D721Med (cell line): ENCODE measurements around the gene ARID1B.

Source experiments
- DNase-seq: peaks from one replicate; pipeline ENCODE4 v3.0.0; 2011; ENCODE audit warnings: low spot score; ENCODE audit not compliant: insufficient read length
- FAIRE-seq: peaks from 2 replicates; lab custom pipeline; 2011; peaks lifted over from hg19 to GRCh38; lab: Jason Lieb, UNC
- CTCF ChIP-seq: IDR thresholded peaks from 2 replicates; pipeline ENCODE4 v1.5.1; 2012; ENCODE audit warnings: mild to moderate bottlenecking, control low read depth; ENCODE audit not compliant: insufficient read depth; ENCODE audit errors: missing control alignments

ARID1B gene

GRCh38 chr6:156773935-156774852 lies 3.0 kb upstream of the ARID1B start:
- TF ChIP-seq CTCF, result no peak
- DNase-seq (no peak), FAIRE-seq (no peak)

DNA sequence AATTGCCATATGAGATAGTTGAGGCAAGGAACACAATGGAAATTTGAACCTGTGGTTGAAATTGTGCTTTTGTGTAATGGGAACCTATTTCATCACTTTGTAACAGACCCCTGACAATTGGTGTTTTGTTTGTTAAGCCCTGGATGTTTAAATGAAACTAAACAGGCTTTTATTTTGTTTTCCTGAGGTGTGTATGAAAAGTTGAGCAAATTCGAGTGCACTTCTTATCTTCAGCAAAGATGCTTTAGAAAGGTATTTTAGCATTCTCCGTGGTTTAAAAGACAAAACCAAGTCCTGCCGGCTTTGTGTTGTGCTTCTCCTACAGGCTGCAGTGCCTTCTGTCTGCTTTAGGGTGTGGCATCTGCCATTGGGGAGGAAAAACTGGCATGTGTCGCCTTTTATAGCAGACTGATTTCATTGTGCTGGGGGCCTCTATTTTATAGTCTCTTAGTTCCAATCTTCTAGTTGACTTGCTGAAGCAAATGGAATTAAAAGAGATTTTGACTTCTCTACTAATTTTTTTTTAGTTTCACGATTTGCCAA lies 2.2 kb upstream of the ARID1B start:
- DNase-seq (no peak), FAIRE-seq (no peak)
- TF ChIP-seq CTCF, result peak; percentile 7

GRCh38 chr6:156775717-156776116 lies 1.5 kb upstream of the ARID1B start:
- FAIRE-seq, result no peak
- TF ChIP-seq CTCF, result no peak
- no peak for DNase-seq

DNA sequence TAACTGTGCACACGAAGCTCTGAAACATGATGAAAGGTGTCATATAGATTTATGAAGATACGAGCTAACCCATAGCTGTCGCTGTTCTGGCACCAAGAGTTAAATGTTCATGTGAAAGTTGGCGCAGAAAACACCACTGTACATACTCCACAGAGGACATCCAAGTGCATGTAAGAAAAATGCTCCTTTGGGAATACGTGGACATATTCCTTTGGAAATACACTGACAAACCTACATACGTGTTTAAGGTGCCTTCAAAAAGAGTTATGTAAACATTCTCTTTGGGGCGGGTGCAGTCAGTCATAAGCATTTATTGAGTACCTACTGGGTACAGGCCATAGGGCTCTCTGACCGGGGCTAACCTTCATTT lies 723 bp upstream of the ARID1B start:
- TF ChIP-seq CTCF, result peak; percentile 10
- DNase-seq, result no peak
- no peak for FAIRE-seq

GRCh38 chr6:156777577-156778453 lies 637 bp downstream of the ARID1B start:
- no peak for DNase-seq
- TF ChIP-seq CTCF, result no peak
- FAIRE-seq, result no peak

DNA sequence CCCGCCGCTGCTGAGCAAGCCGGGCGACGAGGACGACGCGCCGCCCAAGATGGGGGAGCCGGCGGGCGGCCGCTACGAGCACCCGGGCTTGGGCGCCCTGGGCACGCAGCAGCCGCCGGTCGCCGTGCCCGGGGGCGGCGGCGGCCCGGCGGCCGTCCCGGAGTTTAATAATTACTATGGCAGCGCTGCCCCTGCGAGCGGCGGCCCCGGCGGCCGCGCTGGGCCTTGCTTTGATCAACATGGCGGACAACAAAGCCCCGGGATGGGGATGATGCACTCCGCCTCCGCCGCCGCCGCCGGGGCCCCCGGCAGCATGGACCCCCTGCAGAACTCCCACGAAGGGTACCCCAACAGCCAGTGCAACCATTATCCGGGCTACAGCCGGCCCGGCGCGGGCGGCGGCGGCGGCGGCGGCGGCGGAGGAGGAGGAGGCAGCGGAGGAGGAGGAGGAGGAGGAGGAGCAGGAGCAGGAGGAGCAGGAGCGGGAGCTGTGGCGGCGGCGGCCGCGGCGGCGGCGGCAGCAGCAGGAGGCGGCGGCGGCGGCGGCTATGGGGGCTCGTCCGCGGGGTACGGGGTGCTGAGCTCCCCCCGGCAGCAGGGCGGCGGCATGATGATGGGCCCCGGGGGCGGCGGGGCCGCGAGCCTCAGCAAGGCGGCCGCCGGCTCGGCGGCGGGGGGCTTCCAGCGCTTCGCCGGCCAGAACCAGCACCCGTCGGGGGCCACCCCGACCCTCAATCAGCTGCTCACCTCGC lies 1.5 kb downstream of the ARID1B start:
- DNase-seq (no peak), FAIRE-seq (no peak)
- TF ChIP-seq CTCF, result no peak
